ENCODE results near the gene PTPRT.

PTPRT gene

GRCh38 chr20:42556575-42556974 is 633.1 kb downstream of the PTPRT start:
- DNase-seq (no peak), ATAC-seq (ENCODE audit: insufficient read depth, low read depth) (no peak)
- Histone ChIP-seq H3K36me3 (ENCODE audit: insufficient read depth, low read length) (no peaks in the 10 kb centered on the region), H3K27ac (ENCODE audit: low read length) (no peak overlapping the region), H4K20me1 (ENCODE audit: insufficient read depth, low read length) (no peaks in the 10 kb centered on the region), H3K9ac (ENCODE audit: low read depth, low read length) (no peak overlapping the region), H2AFZ (ENCODE audit: low read depth, low read length) (no peak overlapping the region), H3K27me3 (ENCODE audit: insufficient read depth, low read length, poor library complexity) (peaks cover 8% of the 10 kb centered on the region), H3K9me3 (ENCODE audit: insufficient read depth, low read length, severe bottlenecking) (no peaks in the 10 kb centered on the region), H3K79me2 (ENCODE audit: insufficient read depth, low read length) (no peaks in the 10 kb centered on the region), H3K4me2 (ENCODE audit: insufficient read depth, low read length) (no peak overlapping the region), H3K4me3 (ENCODE audit: low read depth in 1 of 2, low read length in 2 of 2) (no peak overlapping the region), H3K4me1 (ENCODE audit: insufficient read depth, low read length) (no peaks in the 10 kb centered on the region)
- TF ChIP-seq CTCF (IDR thresholded peaks at IDR 0.05; ENCODE audit: borderline replicate concordance, extremely low read depth, low read length, poor library complexity, severe bottlenecking) (no peak), EZH2 (IDR thresholded peaks at IDR 0.05; ENCODE audit: borderline replicate concordance, low read depth, low read length, severe bottlenecking) (no peak)

GRCh38 chr20:42553374-42553773 is 636.3 kb downstream of the PTPRT start:
- no peak overlapping the region for H2AFZ ChIP-seq (ENCODE audit: low read depth, low read length)
- no peaks in the 10 kb centered on the region for H3K9me3 ChIP-seq (ENCODE audit: insufficient read depth, low read length, severe bottlenecking)
- H3K9ac ChIP-seq (ENCODE audit: low read depth, low read length): no peak overlapping the region
- no peak for ATAC-seq (ENCODE audit: insufficient read depth, low read depth)
- no peak for DNase-seq
- no peak overlapping the region for H3K4me2 ChIP-seq (ENCODE audit: insufficient read depth, low read length)
- peaks cover 12% of the 10 kb centered on the region for H3K27me3 ChIP-seq (ENCODE audit: insufficient read depth, low read length, poor library complexity)
- H3K4me3 ChIP-seq (ENCODE audit: low read depth in 1 of 2, low read length in 2 of 2): no peak overlapping the region
- TF ChIP-seq CTCF (IDR thresholded peaks at IDR 0.05; ENCODE audit: borderline replicate concordance, extremely low read depth, low read length, poor library complexity, severe bottlenecking) (no peak), EZH2 (IDR thresholded peaks at IDR 0.05; ENCODE audit: borderline replicate concordance, low read depth, low read length, severe bottlenecking) (no peak)
- no peaks in the 10 kb centered on the region for H3K36me3 ChIP-seq (ENCODE audit: insufficient read depth, low read length)
- no peaks in the 10 kb centered on the region for H3K79me2 ChIP-seq (ENCODE audit: insufficient read depth, low read length)
- H3K27ac ChIP-seq (ENCODE audit: low read length): no peak overlapping the region
- no peaks in the 10 kb centered on the region for H3K4me1 ChIP-seq (ENCODE audit: insufficient read depth, low read length)
- no peaks in the 10 kb centered on the region for H4K20me1 ChIP-seq (ENCODE audit: insufficient read depth, low read length)

- DNase-seq: peak; percentile 15
Observed at GRCh38 chr20:42549496-42549895, 640.2 kb downstream of the PTPRT start.

More at GRCh38 chr20:42549496-42549895, 640.2 kb downstream of the PTPRT start:
- Histone ChIP-seq H4K20me1 (ENCODE audit: insufficient read depth, low read length) (no peaks in the 10 kb centered on the region), H3K4me2 (ENCODE audit: insufficient read depth, low read length) (no peak overlapping the region), H3K4me1 (ENCODE audit: insufficient read depth, low read length) (no peaks in the 10 kb centered on the region), H3K27me3 (ENCODE audit: insufficient read depth, low read length, poor library complexity) (peaks cover 10% of the 10 kb centered on the region), H3K4me3 (ENCODE audit: low read depth in 1 of 2, low read length in 2 of 2) (no peak overlapping the region), H3K79me2 (ENCODE audit: insufficient read depth, low read length) (no peaks in the 10 kb centered on the region), H3K36me3 (ENCODE audit: insufficient read depth, low read length) (no peaks in the 10 kb centered on the region), H3K9me3 (ENCODE audit: insufficient read depth, low read length, severe bottlenecking) (no peaks in the 10 kb centered on the region), H3K9ac (ENCODE audit: low read depth, low read length) (no peak overlapping the region), H3K27ac (ENCODE audit: low read length) (no peak overlapping the region), H2AFZ (ENCODE audit: low read depth, low read length) (no peak overlapping the region)
- ATAC-seq (ENCODE audit: insufficient read depth, low read depth): peak; percentile 64; the same call in 2 of the 3 replicates
- TF ChIP-seq CTCF (IDR thresholded peaks at IDR 0.05; ENCODE audit: borderline replicate concordance, extremely low read depth, low read length, poor library complexity, severe bottlenecking) (peak; percentile 21), EZH2 (IDR thresholded peaks at IDR 0.05; ENCODE audit: borderline replicate concordance, low read depth, low read length, severe bottlenecking) (no peak)
